GM19043 (cell line): ENCODE data around the gene LYPLAL1.

Source experiments
- ATAC-seq: cut with Tn5 transposase; IDR thresholded peaks from one replicate; pipeline ENCODE4 v1.9.1; 2021; ENCODE audit warnings: low read depth; ENCODE audit not compliant: unreplicated experiment

The LYPLAL1 gene

GRCh38 chr1:219173758-219174459, at the start of gene LYPLAL1:
Gene LYPLAL1 (plus strand): TSS chr1:219173878. CDS start chr1:219173891, 13 bp downstream.
- peak; percentile 64 for ATAC-seq

GRCh38 chr1:219124163-219124562, 49.5 kb upstream of the LYPLAL1 start:
- no peak for ATAC-seq

GRCh38 chr1:219125342-219125741, 48.3 kb upstream of the LYPLAL1 start:
- ATAC-seq, result no peak

GRCh38 chr1:219126377-219126776, 47.3 kb upstream of the LYPLAL1 start:
- ATAC-seq, result no peak

- ATAC-seq, result no peak
These were observed 44.7 kb upstream of the LYPLAL1 start for GRCh38 chr1:219128957-219129356.

GRCh38 chr1:219130366-219130935, 43.2 kb upstream of the LYPLAL1 start:
- ATAC-seq, result no peak

GRCh38 chr1:219132939-219133338, 40.7 kb upstream of the LYPLAL1 start:
- ATAC-seq, result no peak

GRCh38 chr1:219138747-219139146, 34.9 kb upstream of the LYPLAL1 start:
- ATAC-seq, result peak; percentile 51

GRCh38 chr1:219140303-219140877, 33.3 kb upstream of the LYPLAL1 start:
- ATAC-seq, result no peak

GRCh38 chr1:219143735-219144134, 29.9 kb upstream of the LYPLAL1 start:
- no peak for ATAC-seq

- ATAC-seq, result no peak
These were observed 28.9 kb upstream of the LYPLAL1 start for GRCh38 chr1:219144658-219145315.

- no peak for ATAC-seq
These were observed 26.1 kb upstream of the LYPLAL1 start for GRCh38 chr1:219147571-219148019.

GRCh38 chr1:219149009-219149577, 24.6 kb upstream of the LYPLAL1 start:
- ATAC-seq, result no peak

- no peak for ATAC-seq
These were observed 23.7 kb upstream of the LYPLAL1 start for GRCh38 chr1:219149953-219150352.

- no peak for ATAC-seq
These were observed 22.8 kb upstream of the LYPLAL1 start for GRCh38 chr1:219150913-219151312.

- ATAC-seq, result no peak
These were observed 22.2 kb upstream of the LYPLAL1 start for GRCh38 chr1:219151467-219151866.

GRCh38 chr1:219152751-219153150, 20.9 kb upstream of the LYPLAL1 start:
- no peak for ATAC-seq

- ATAC-seq, result no peak
These were observed 20.0 kb upstream of the LYPLAL1 start for GRCh38 chr1:219153723-219154122.

- no peak for ATAC-seq
These were observed 18.5 kb upstream of the LYPLAL1 start for GRCh38 chr1:219155135-219155534.

GRCh38 chr1:219159946-219160645, 13.6 kb upstream of the LYPLAL1 start:
- ATAC-seq, result no peak
